DMS53 (cell line): ENCODE measurements around the gene NOS1AP.
"Not testable (repeated sequence)": the region's sequence is repeated elsewhere in the genome, so short reads cannot be mapped to it uniquely, and the experiment has no call there.

Experiments used
- DNase-seq: peaks from one replicate; lab custom pipeline; 2025; lab: John Stamatoyannopoulos, UW

The NOS1AP gene

GRCh38 chr1:162069334-162070093, at the start of gene NOS1AP:
NOS1AP (plus strand) TSS chr1:162069691; CDS start chr1:162070178, 487 bp downstream.
- DNase-seq = peak; percentile 93

- DNase-seq = no peak
These were observed 49.3 kb upstream of the NOS1AP start for GRCh38 chr1:162020150-162020549.

GRCh38 chr1:162021124-162021523, 48.4 kb upstream of the NOS1AP start:
- DNase-seq = no peak

DNA sequence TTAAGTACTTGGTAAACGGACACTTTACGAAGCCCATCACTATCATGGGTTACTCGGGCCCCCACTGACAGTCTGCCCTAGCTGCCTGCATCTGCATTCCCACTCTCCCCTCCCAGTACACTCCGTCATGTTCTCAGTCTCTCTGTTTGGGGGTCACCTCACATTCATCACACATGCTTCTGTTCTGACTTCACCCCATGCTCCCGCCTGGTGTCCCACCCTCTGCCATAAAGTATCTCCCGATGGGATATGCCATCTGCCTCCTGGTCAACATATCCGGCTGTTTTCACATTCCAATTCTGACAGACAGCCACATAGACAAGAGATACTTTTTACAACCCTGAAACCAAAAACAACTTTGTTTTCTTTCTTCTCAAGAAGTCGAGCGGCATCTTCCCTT, 46.9 kb upstream of the NOS1AP start:
- DNase-seq = no peak

GRCh38 chr1:162023181-162023546, 46.3 kb upstream of the NOS1AP start:
- no peak for DNase-seq

DNA sequence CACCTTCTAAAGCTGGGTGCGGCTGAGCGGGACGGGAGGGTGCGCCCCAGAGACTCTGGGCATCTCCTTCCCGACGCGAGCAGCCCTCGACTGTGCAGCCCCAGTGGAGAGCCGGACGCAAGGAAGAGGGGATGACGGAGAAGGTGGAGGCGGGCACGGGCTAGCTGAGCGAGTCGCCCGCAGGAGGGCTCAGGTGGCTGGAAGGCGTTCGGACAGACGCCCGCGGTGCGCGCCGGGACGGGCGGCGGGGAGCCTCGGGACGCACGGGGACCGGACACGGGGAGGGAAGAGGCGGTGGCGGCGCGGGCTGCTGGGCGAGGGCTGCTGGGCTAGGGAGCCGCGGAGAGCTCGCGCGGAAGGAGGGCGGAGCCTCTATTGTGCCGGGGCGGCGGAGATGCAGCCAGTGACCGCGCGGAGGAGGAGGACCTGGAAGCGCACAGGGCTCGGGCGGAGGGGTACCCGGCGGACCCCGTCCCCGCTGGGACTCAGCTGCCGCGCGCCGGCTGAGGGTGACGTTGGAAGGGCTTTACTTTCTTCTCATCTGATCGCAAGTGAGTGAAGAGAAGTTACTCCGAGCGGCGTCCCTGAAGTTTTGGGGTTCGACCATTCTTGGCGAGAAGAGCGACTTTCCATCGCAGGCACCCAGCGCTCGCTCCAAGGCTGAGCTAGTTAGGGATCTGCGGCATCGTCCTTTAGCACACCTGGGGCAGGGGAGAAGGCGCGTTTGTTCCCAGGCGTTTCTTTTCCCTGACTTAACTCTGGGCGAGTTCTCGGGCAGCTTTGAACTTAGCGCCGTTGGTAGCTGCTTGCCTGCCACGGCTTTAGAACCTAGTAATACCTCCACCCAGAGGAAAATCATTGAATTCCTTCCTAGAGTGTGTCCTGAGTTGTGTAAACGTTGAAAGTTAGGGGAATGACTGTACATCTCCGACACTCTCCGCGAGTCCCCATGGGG, 45.7 kb upstream of the NOS1AP start, which contains the start of gene OLFML2B:
OLFML2B (minus strand) TSS at position 323 of the 955 bp plus-strand sequence. CDS start 439 bp downstream, outside the sequence.
- peak; percentile 82 for DNase-seq

DNA sequence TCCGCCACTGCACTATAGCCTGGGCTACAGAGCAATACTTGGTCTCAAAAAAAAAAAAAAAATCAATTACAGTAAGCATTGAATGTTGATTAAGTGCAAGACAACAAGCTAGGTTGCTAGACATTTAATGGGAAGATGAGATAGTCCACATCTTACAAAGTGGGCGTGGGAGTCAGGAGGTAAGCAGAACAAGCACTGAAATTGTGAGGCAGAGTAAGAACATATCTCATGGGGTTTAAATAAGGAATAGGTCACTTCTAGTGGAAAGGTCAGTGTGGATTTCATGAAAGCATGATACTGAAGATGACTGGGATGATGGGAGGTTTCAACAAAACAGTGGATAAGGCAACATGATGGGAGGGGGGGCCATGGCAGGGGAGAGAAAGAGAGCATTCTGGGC, 44.0 kb upstream of the NOS1AP start:
- DNase-seq = no peak

GRCh38 chr1:162026881-162027280, 42.6 kb upstream of the NOS1AP start:
- DNase-seq = no peak

DNA sequence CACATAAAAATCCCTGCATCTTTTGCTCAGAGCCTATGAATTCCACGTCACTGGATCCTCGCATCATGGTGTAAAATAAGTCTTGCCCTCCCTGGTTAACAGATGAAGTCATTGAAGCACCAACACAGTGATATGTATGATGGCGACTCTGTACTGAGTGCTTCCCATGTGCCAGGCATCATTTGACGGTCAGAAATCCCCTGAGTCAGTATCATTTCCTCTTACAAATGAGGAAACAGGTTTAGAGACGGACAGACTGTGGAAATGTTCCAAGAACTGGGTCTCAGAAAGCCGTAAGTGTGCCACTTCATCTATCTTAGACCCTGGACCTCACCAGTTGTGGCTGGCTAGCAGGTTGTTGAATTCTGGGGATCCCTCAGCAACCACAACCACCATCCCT, 40.8 kb upstream of the NOS1AP start:
- no peak for DNase-seq

DNA sequence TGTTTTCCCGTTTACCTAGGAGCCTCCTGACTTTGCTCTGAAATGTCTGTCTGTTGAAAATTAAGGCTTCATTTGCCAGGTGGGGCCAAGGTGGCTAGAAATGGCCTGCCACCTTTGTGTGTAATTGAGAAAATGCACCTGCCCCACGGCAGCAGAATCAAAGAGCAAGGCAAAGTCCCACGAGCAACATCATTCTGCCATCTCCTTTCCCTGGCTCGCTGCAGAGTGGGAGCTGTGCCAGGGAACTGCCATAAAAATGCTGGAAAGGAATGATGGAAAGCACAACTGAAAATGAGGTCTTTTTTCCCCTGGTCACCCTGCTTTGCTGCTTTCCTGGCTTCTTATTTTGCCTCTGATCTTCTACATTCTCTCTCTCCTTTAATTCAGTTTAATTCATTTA, 40.3 kb upstream of the NOS1AP start:
- DNase-seq = no peak

- DNase-seq = peak; percentile 36
These were observed 38.7 kb upstream of the NOS1AP start for GRCh38 chr1:162030759-162031280.

- DNase-seq = no peak
These were observed 36.1 kb upstream of the NOS1AP start for GRCh38 chr1:162033428-162033827.

DNA sequence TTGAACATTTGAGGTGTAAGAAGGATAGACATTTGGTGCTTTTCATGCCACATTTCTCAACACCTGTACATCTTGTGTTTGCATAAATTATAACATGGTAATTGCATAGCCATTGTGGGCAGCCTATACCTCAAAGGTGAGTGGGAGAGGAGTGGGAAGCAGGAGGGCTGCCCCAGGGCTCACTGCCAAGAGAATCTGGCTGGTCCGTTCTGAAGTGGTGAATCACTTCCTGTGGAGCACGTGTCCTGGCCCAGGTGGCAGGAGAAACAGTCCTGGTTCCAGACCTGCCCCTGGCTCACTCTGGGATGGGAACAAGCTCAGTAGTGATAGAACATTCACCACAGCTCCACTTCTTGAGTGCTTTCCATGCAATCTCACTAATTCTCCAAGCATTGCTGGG, 34.2 kb upstream of the NOS1AP start:
- peak; percentile 89 for DNase-seq

- no peak for DNase-seq
These were observed 33.3 kb upstream of the NOS1AP start for GRCh38 chr1:162036163-162036562.

DNA sequence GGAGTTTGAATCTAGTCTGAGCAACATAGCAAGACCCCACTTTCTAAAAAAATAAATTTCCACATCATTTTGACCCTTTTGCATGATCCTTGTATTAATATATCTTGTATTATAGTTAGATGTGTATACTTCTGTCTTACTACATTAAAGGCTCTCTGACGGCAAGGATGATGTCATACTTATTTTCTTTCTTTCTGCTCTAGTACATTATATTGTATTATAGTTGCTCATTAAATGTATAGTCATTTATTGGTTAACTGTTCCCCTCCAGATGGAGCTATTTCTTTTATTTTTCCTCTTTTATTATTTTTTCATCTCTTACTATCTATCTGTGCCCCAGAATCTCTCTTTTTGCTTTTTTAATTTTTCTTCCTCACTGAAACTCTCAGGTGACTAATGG, 30.9 kb upstream of the NOS1AP start:
- DNase-seq = no peak

DNA sequence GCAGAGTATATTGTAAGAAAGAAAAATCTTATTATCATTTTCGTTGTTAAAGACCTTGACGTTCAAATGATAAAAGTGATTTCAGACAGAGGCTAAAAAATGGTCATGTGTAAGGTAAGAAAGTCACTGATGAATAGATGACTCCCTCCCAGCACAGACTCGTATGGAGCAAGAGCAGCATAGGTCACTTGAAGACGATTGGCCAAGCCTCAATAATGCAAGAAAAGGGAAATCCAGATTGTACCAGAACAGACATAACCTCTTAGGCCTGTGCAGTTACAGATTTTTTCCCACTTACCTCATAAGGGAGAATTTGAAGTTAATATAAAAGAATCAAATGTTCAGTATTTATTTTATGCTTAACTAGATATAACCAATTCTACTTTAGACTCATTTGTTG, 29.5 kb upstream of the NOS1AP start:
- DNase-seq = no peak

- peak; percentile 33 for DNase-seq
These were observed 28.8 kb upstream of the NOS1AP start for GRCh38 chr1:162040657-162041056.

- DNase-seq = no peak
These were observed 27.1 kb upstream of the NOS1AP start for GRCh38 chr1:162042361-162042760.

DNA sequence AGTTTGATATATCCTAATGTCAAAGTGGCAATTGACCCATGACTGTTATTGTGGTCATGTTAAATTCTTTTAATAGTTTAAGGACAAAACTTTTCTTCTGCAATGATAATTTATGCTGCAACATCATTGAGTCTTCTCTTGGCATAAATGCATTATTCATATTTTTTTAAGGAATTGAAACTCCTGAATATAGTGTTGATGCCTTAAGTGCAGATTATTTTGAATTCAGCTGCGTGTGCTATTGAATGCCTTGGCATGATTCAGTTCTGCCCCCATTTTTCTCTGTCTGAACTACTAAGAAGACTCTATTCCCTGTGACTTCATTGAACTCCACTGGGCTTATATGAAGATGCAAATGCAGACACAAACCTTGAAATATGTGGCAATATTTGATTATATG, 22.6 kb upstream of the NOS1AP start:
- DNase-seq = no peak

DNA sequence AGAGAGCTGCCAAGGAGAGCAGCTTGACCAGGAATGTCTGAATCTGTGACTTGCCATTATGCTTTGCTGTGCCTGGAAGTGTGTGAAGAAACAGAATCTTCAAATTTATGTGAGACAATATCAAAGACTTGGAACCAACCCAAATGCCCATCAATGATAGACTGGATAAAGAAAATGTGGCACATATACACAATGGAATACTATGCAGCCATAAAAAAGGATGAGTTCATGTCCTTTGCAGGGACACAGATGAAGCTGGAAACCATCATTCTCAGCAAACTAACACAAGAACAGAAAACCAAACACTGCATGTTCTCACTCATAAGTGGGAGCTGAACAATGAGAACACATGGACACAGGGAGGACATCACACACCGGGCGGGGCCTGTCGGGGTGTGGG, 15.5 kb upstream of the NOS1AP start:
- DNase-seq = not testable (repeated sequence)

DNA sequence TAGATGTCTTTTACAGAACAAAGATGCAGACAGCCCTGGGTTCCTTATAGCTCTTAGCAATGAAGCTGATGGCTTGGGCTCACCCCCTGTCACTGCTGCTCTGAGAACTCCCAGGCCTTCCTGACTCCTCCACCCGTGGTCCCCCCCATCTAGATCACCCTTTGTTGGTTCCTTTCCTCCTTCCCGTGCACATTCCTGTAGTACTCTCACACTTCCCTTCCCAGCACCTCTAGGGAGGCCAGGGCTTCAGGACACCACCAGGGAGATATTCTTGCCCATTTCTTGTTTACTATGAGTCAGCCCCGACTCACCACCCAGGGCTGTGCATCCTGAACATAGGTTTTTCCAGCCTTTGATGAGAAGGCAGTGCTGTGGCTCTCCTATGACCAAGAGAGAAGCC, 14.4 kb upstream of the NOS1AP start:
- DNase-seq = peak; percentile 67

DNA sequence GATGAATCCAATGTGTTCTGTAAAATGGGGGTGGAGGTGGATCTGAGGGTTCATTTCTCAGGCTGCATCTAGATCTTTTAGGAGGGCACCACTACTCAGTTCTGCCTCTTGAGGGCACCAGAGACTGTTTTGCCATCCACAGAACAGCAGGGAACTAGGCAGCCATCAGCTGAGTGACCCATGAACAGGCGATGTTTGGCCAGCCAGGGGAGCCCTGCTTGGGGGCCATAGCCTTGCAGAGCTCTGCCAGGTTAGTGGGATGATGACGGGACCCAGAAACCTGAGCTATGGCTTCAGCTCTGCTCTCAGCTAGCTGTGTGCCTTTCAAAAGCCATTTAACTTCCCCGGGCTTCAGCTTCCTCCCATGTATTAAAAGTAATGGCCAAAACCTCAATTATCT, 13.4 kb upstream of the NOS1AP start:
- DNase-seq = peak; percentile 82

DNA sequence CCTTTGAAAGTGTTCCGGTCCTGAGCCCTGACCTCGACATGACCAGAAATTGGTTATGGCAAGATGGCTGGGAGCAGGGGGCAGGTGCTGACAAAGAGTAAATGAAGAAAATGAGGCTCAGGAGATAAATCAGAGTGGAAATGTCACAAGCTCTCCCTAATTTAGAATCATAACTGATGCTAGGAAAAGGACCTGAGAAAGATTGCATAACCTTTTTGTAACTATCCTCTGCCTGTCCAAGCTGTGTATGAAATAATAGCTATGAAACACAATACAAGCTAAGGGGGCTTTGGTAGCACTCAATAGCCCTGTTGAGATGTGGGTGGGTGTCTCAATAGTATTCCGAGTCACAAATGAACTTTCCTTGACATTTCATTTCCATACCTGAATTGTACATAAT, 12.9 kb upstream of the NOS1AP start:
- DNase-seq = no peak
